ENCODE measurements around the gene SHANK3.

DNA sequence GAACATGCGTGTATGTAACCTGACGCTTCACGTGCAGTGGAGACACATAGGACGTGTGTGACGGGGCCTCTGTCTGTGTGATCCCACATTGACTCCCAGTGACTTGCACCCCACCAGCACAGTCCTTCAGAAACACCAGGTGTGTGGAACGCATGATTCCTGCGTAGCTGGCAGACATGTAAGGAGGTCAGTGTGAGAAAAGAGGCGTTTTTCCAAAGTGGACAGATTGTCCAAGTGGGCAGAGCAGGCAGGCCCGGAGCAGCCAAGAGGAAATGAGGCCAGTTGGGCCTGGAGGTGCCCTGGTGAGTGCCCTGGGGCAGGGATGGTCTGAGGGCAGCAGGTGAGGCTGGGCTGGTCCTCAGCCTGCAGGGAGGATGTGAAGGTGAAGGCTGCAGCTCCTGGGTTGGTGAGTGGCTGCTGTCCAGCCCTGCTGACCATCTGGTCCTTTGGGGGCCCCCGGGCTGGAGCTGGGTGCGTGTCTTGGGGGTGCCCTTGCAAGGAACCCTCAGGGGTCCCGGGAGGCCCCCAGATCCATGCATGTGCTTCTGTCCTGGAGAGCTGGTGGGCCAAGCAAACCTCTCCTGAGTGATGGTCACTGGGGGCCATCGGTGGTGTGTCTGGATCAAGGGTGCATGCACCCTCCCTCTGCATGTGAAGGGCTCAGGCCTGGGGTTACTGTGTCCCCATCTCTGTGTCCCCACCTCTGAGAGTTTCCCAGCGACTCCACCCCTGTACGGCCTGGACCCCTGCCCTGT, 26.6 kb downstream of the SHANK3 start:
- TF ChIP-seq, protein P1, sequence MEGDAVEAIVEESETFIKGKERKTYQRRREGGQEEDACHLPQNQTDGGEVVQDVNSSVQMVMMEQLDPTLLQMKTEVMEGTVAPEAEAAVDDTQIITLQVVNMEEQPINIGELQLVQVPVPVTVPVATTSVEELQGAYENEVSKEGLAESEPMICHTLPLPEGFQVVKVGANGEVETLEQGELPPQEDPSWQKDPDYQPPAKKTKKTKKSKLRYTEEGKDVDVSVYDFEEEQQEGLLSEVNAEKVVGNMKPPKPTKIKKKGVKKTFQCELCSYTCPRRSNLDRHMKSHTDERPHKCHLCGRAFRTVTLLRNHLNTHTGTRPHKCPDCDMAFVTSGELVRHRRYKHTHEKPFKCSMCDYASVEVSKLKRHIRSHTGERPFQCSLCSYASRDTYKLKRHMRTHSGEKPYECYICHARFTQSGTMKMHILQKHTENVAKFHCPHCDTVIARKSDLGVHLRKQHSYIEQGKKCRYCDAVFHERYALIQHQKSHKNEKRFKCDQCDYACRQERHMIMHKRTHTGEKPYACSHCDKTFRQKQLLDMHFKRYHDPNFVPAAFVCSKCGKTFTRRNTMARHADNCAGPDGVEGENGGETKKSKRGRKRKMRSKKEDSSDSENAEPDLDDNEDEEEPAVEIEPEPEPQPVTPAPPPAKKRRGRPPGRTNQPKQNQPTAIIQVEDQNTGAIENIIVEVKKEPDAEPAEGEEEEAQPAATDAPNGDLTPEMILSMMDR (IDR thresholded peaks at IDR 0.05), result no peak
- no peak for TF ChIP-seq ZFX (IDR thresholded peaks at IDR 0.05; ENCODE audit: borderline replicate concordance)

All from 22Rv1 (cell line).